OCI-LY1 (cell line): ENCODE measurements around the gene C5orf22.

Source experiments
- EZH2 ChIP-seq: fragments of 200-600 bp; sonication (generic), shearing (Covaris generic); IDR thresholded peaks from 2 replicates; pipeline ENCODE4 v1.8.0; 2017; ENCODE audit warnings: borderline replicate concordance, mixed run types, mild to moderate bottlenecking, antibody characterized with exemption, low read length, moderate library complexity, mixed read lengths
- TF ChIP-seq, protein P1 (sequence below): fragments of 200-600 bp; sonication (generic), shearing (Covaris generic); IDR thresholded peaks from 2 replicates; pipeline ENCODE4 v1.5.1; 2017; ENCODE audit warnings: mild to moderate bottlenecking, antibody characterized with exemption, low read length, moderate library complexity, mixed read lengths

DNA sequence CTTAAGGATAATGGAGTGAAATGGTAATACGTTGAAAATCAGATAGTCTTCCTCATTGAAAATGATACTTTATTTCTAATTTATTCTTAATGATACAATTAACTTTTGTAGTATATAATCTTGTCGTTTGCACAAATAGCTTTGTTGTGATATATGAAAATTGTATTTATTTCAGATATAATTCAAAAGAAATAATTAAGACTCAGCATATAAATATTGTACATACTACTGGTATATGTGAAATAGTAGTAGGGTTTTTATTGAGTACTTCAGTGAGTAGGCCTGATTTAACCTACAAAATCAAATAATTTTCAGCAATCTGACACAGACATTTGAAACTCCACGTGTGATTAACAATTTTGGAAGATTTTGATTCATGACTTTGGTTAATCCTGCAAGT lies 4.8 kb downstream of the C5orf22 start:
- TF ChIP-seq, protein P1, sequence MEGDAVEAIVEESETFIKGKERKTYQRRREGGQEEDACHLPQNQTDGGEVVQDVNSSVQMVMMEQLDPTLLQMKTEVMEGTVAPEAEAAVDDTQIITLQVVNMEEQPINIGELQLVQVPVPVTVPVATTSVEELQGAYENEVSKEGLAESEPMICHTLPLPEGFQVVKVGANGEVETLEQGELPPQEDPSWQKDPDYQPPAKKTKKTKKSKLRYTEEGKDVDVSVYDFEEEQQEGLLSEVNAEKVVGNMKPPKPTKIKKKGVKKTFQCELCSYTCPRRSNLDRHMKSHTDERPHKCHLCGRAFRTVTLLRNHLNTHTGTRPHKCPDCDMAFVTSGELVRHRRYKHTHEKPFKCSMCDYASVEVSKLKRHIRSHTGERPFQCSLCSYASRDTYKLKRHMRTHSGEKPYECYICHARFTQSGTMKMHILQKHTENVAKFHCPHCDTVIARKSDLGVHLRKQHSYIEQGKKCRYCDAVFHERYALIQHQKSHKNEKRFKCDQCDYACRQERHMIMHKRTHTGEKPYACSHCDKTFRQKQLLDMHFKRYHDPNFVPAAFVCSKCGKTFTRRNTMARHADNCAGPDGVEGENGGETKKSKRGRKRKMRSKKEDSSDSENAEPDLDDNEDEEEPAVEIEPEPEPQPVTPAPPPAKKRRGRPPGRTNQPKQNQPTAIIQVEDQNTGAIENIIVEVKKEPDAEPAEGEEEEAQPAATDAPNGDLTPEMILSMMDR = no peak
- TF ChIP-seq EZH2 = no peak
